Measurements from ENCODE around the gene AOC1. TPM values are rescaled to one million over a fixed set of nuclear protein-coding genes. Genes with fewer than 3 reads are reported as not detected.

AOC1 gene
- total RNA-seq, 5 donors from 2014 or later (not counting 1 experiment from before 2014, with no cell fraction given) = 0.15 to 0.28 TPM; not detected in 3

- no peaks in the 10 kb centered on the region for H3K9me3 ChIP-seq
- H3K27me3 ChIP-seq (replicated peaks in 1 of 2; ENCODE audit: control insufficient read depth in 2 of 2, extremely low read depth in 1 of 2, insufficient read depth in 2 of 2, low read length in 1 of 2) = peaks cover 0 to 22% of the 10 kb centered on the region in 2 experiments
- POLR2A ChIA-PET = no interaction called here
- no peak overlapping the region for H3K27ac ChIP-seq (ENCODE audit: low read length)
- no peaks in the 10 kb centered on the region for H3K4me1 Mint-ChIP-seq
- CTCF ChIA-PET = no interaction called here
- H3K4me1 ChIP-seq (ENCODE audit: control insufficient read depth in 1 of 2, extremely low read depth in 1 of 2, insufficient read depth in 2 of 2, low read length in 2 of 2) = no peaks in the 10 kb centered on the region
- no peak for ATAC-seq (replicated peaks in 1 of 4)
- DNase-seq = no peak
- no peak overlapping the region for H3K4me3 Mint-ChIP-seq
- no peaks in the 10 kb centered on the region for H3K36me3 Mint-ChIP-seq
- no peak overlapping the region for H3K27ac Mint-ChIP-seq
- H3K27me3 Mint-ChIP-seq = peaks cover 32 to 50% of the 10 kb centered on the region in 2 donors
- H3K9me3 Mint-ChIP-seq = no peaks in the 10 kb centered on the region
- H3K4me3 ChIP-seq (ENCODE audit: control insufficient read depth in 1 of 2, extremely low read depth in 1 of 2, low read length in 1 of 2) = no peak overlapping the region
- H3K36me3 ChIP-seq (ENCODE audit: control insufficient read depth in 2 of 2, extremely low read depth in 1 of 2, insufficient read depth in 1 of 2, low read length in 1 of 2) = no peaks in the 10 kb centered on the region
- WGBS (ENCODE audit: insufficient coverage) = 17% methylated on average over 1 of the region's 1 CpG
Measured at GRCh38 chr7:150831851-150832250, 20.5 kb upstream of the AOC1 start.

- Histone ChIP-seq H3K9me3 (no peaks in the 10 kb centered on the region), H3K27ac (ENCODE audit: low read length) (no peak overlapping the region), H3K36me3 (ENCODE audit: control insufficient read depth in 2 of 2, extremely low read depth in 1 of 2, insufficient read depth in 1 of 2, low read length in 1 of 2) (no peaks in the 10 kb centered on the region), H3K4me1 (ENCODE audit: control insufficient read depth in 1 of 2, extremely low read depth in 1 of 2, insufficient read depth in 2 of 2, low read length in 2 of 2) (no peaks in the 10 kb centered on the region), H3K4me3 (ENCODE audit: control insufficient read depth in 1 of 2, extremely low read depth in 1 of 2, low read length in 1 of 2) (no peak overlapping the region), H3K27me3 (replicated peaks in 1 of 2; ENCODE audit: control insufficient read depth in 2 of 2, extremely low read depth in 1 of 2, insufficient read depth in 2 of 2, low read length in 1 of 2) (peaks cover 0 to 26% of the 10 kb centered on the region in 2 experiments)
- no peaks in the 10 kb centered on the region for H3K4me1 Mint-ChIP-seq
- H3K4me3 Mint-ChIP-seq = no peak overlapping the region
- 86% methylated on average over 1 of the region's 1 CpG for WGBS (ENCODE audit: insufficient coverage)
- POLR2A ChIA-PET = no interaction called here
- H3K27ac Mint-ChIP-seq = no peak overlapping the region
- DNase-seq (no peak), ATAC-seq (replicated peaks in 1 of 4) (no peak)
- H3K27me3 Mint-ChIP-seq = peaks cover 28 to 34% of the 10 kb centered on the region in 2 donors
- H3K36me3 Mint-ChIP-seq = no peaks in the 10 kb centered on the region
- H3K9me3 Mint-ChIP-seq = no peaks in the 10 kb centered on the region
- CTCF ChIA-PET = no interaction called here
Measured at GRCh38 chr7:150835019-150835418, 17.3 kb upstream of the AOC1 start.

GRCh38 chr7:150835702-150836280, 16.5 kb upstream of the AOC1 start:
- ChIA-PET CTCF (interaction anchor here in 1 of 2 donors (0.6 kb wide), 2 partner anchors 33 to 1500 kb away, joined by 4 to 5 read pairs; no protein-coding TSS in a partner anchor), POLR2A (no interaction called here)

GRCh38 chr7:150838965-150839650, 13.2 kb upstream of the AOC1 start:
- POLR2A ChIA-PET = no interaction called here
- no peaks in the 10 kb centered on the region for H3K36me3 ChIP-seq (ENCODE audit: control insufficient read depth in 2 of 2, extremely low read depth in 1 of 2, insufficient read depth in 1 of 2, low read length in 1 of 2)
- CTCF ChIA-PET = no interaction called here
- no peak for DNase-seq
- Mint-ChIP-seq H3K4me1 (no peaks in the 10 kb centered on the region), H3K27me3 (peaks cover 6 to 10% of the 10 kb centered on the region in 2 donors), H3K4me3 (no peak overlapping the region), H3K9me3 (no peaks in the 10 kb centered on the region), H3K27ac (no peak overlapping the region), H3K36me3 (no peaks in the 10 kb centered on the region)
- no peaks in the 10 kb centered on the region for H3K4me1 ChIP-seq (ENCODE audit: control insufficient read depth in 1 of 2, extremely low read depth in 1 of 2, insufficient read depth in 2 of 2, low read length in 2 of 2)
- ATAC-seq (replicated peaks in 1 of 4) = no peak
- no peak overlapping the region for H3K27ac ChIP-seq (ENCODE audit: low read length)
- H3K4me3 ChIP-seq (ENCODE audit: control insufficient read depth in 1 of 2, extremely low read depth in 1 of 2, low read length in 1 of 2) = no peak overlapping the region
- H3K27me3 ChIP-seq (replicated peaks in 1 of 2; ENCODE audit: control insufficient read depth in 2 of 2, extremely low read depth in 1 of 2, insufficient read depth in 2 of 2, low read length in 1 of 2) = peaks cover 0 to 22% of the 10 kb centered on the region in 2 experiments
- 87% methylated on average over 5 of the region's 7 CpGs for WGBS (ENCODE audit: insufficient coverage)
- H3K9me3 ChIP-seq = no peaks in the 10 kb centered on the region

More at GRCh38 chr7:150835702-150836280, 16.5 kb upstream of the AOC1 start:
- H3K4me1 Mint-ChIP-seq = no peaks in the 10 kb centered on the region
- peaks cover 25 to 27% of the 10 kb centered on the region in 2 donors for H3K27me3 Mint-ChIP-seq
- no peak overlapping the region for H3K4me3 ChIP-seq (ENCODE audit: control insufficient read depth in 1 of 2, extremely low read depth in 1 of 2, low read length in 1 of 2)
- no peaks in the 10 kb centered on the region for H3K36me3 Mint-ChIP-seq
- no peaks in the 10 kb centered on the region for H3K9me3 ChIP-seq
- H3K4me1 ChIP-seq (ENCODE audit: control insufficient read depth in 1 of 2, extremely low read depth in 1 of 2, insufficient read depth in 2 of 2, low read length in 2 of 2) = no peaks in the 10 kb centered on the region
- no peak overlapping the region for H3K27ac Mint-ChIP-seq
- ATAC-seq (replicated peaks in 1 of 4) = no peak
- no peaks in the 10 kb centered on the region for H3K9me3 Mint-ChIP-seq
- no peak overlapping the region for H3K4me3 Mint-ChIP-seq
- no peak overlapping the region for H3K27ac ChIP-seq (ENCODE audit: low read length)
- no peaks in the 10 kb centered on the region for H3K36me3 ChIP-seq (ENCODE audit: control insufficient read depth in 2 of 2, extremely low read depth in 1 of 2, insufficient read depth in 1 of 2, low read length in 1 of 2)
- no peak for DNase-seq
- 72% methylated on average over 3 of the region's 6 CpGs for WGBS (ENCODE audit: insufficient coverage)
- peaks cover 0 to 28% of the 10 kb centered on the region in 2 experiments for H3K27me3 ChIP-seq (replicated peaks in 1 of 2; ENCODE audit: control insufficient read depth in 2 of 2, extremely low read depth in 1 of 2, insufficient read depth in 2 of 2, low read length in 1 of 2)

- H3K27me3 ChIP-seq (replicated peaks in 1 of 2; ENCODE audit: control insufficient read depth in 2 of 2, extremely low read depth in 1 of 2, insufficient read depth in 2 of 2, low read length in 1 of 2) = peaks cover 0 to 13% of the 10 kb centered on the region in 2 experiments
- Mint-ChIP-seq H3K36me3 (no peaks in the 10 kb centered on the region), H3K9me3 (no peaks in the 10 kb centered on the region), H3K27me3 (no peaks in the 10 kb centered on the region), H3K4me1 (no peaks in the 10 kb centered on the region), H3K4me3 (no peak overlapping the region), H3K27ac (no peak overlapping the region)
- CTCF ChIA-PET = no interaction called here
- no peak for ATAC-seq (replicated peaks in 1 of 4)
- no peak overlapping the region for H3K27ac ChIP-seq (ENCODE audit: low read length)
- POLR2A ChIA-PET = no interaction called here
- WGBS (ENCODE audit: insufficient coverage) = 80% methylated on average over 2 of the region's 3 CpGs
- H3K4me1 ChIP-seq (ENCODE audit: control insufficient read depth in 1 of 2, extremely low read depth in 1 of 2, insufficient read depth in 2 of 2, low read length in 2 of 2) = no peaks in the 10 kb centered on the region
- H3K4me3 ChIP-seq (ENCODE audit: control insufficient read depth in 1 of 2, extremely low read depth in 1 of 2, low read length in 1 of 2) = no peak overlapping the region
- H3K36me3 ChIP-seq (ENCODE audit: control insufficient read depth in 2 of 2, extremely low read depth in 1 of 2, insufficient read depth in 1 of 2, low read length in 1 of 2) = no peaks in the 10 kb centered on the region
- H3K9me3 ChIP-seq = no peaks in the 10 kb centered on the region
- DNase-seq = no peak
Measured at GRCh38 chr7:150842018-150842417, 10.3 kb upstream of the AOC1 start.

GRCh38 chr7:150842716-150843115, 9.6 kb upstream of the AOC1 start:
- POLR2A ChIA-PET = no interaction called here

More at GRCh38 chr7:150842716-150843115, 9.6 kb upstream of the AOC1 start:
- Mint-ChIP-seq H3K9me3 (no peaks in the 10 kb centered on the region), H3K4me3 (no peak overlapping the region), H3K27me3 (no peaks in the 10 kb centered on the region), H3K4me1 (no peaks in the 10 kb centered on the region), H3K36me3 (no peaks in the 10 kb centered on the region), H3K27ac (no peak overlapping the region)
- CTCF ChIA-PET = no interaction called here
- Histone ChIP-seq H3K27me3 (replicated peaks in 1 of 2; ENCODE audit: control insufficient read depth in 2 of 2, extremely low read depth in 1 of 2, insufficient read depth in 2 of 2, low read length in 1 of 2) (peaks cover 0 to 13% of the 10 kb centered on the region in 2 experiments), H3K36me3 (ENCODE audit: control insufficient read depth in 2 of 2, extremely low read depth in 1 of 2, insufficient read depth in 1 of 2, low read length in 1 of 2) (no peaks in the 10 kb centered on the region), H3K4me3 (ENCODE audit: control insufficient read depth in 1 of 2, extremely low read depth in 1 of 2, low read length in 1 of 2) (no peak overlapping the region), H3K9me3 (no peaks in the 10 kb centered on the region), H3K27ac (ENCODE audit: low read length) (no peak overlapping the region), H3K4me1 (ENCODE audit: control insufficient read depth in 1 of 2, extremely low read depth in 1 of 2, insufficient read depth in 2 of 2, low read length in 2 of 2) (no peaks in the 10 kb centered on the region)
- no peak for ATAC-seq (replicated peaks in 1 of 4)
- no peak for DNase-seq
- WGBS (ENCODE audit: insufficient coverage) = 70% methylated on average over 2 of the region's 4 CpGs

Data from T-cell (primary cell).